Retinal pigment epithelial cell (primary cell): ENCODE results near the gene LILRB1.
"Not testable (repeated sequence)": the region's sequence is repeated elsewhere in the genome, so short reads cannot be mapped to it uniquely, and the experiment has no call there.

ENCODE experiments used
- DNase-seq: peaks from one replicate; pipeline ENCODE4 v3.0.0-alpha.2; 2010; ENCODE audit warnings: low read depth
- H3K4me3 ChIP-seq: 2 replicates; pipeline ENCODE4 v1.5.1; 2011; ENCODE audit warnings: mild to moderate bottlenecking, low read length, control low read depth, moderate library complexity
- TF ChIP-seq, protein P1 (sequence below): conservative IDR thresholded peaks from 2 replicates; pipeline ENCODE4 v1.5.1; 2011; ENCODE audit warnings: low read depth, low read length, control low read depth, inconsistent platforms

Gene LILRB1

DNA sequence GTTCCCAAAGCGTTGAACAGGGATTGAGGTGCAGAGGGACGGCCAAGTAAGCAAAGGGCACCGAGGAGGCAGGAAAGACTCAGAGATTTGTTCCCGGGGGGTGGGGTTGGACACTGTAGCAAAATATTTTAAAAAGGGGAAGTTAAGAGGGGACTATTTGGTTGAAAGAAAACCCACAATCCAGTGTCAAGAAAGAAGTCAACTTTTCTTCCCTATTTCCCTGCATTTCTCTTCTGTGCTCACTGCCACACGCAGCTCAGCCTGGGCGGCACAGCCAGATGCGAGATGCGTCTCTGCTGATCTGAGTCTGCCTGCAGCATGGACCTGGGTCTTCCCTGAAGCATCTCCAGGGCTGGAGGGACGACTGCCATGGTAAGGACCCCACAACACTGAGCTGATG, at the start of gene LILRB1:
LILRB1 (plus strand) TSS at position 223 of the 400 bp plus-strand sequence. CDS start 590 bp downstream, outside the sequence.
- not testable (repeated sequence) for H3K4me3 ChIP-seq, DNase-seq

DNA sequence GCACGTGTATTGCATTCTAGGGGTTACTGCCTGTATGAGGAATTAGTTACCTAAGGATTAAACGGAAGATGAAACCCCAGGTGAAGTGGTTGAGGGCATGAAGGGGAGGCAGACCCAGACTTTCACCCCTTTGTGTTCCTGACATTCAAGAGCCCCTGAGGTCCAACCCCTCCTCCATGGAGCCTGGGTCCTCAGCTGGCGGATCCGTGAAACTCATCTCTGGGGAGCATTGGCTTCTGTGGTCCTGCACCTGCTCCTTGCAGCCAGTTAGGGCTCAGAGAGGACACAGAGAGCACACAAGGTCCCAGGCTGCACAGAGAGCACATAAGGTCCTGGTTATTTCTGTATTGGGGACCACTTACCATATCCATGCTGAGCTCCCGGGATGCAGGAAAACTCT, 43.9 kb upstream of the LILRB1 start:
- H3K4me3 ChIP-seq: no peak overlapping the region
- TF ChIP-seq, protein P1, sequence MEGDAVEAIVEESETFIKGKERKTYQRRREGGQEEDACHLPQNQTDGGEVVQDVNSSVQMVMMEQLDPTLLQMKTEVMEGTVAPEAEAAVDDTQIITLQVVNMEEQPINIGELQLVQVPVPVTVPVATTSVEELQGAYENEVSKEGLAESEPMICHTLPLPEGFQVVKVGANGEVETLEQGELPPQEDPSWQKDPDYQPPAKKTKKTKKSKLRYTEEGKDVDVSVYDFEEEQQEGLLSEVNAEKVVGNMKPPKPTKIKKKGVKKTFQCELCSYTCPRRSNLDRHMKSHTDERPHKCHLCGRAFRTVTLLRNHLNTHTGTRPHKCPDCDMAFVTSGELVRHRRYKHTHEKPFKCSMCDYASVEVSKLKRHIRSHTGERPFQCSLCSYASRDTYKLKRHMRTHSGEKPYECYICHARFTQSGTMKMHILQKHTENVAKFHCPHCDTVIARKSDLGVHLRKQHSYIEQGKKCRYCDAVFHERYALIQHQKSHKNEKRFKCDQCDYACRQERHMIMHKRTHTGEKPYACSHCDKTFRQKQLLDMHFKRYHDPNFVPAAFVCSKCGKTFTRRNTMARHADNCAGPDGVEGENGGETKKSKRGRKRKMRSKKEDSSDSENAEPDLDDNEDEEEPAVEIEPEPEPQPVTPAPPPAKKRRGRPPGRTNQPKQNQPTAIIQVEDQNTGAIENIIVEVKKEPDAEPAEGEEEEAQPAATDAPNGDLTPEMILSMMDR: no peak
- DNase-seq: no peak

DNA sequence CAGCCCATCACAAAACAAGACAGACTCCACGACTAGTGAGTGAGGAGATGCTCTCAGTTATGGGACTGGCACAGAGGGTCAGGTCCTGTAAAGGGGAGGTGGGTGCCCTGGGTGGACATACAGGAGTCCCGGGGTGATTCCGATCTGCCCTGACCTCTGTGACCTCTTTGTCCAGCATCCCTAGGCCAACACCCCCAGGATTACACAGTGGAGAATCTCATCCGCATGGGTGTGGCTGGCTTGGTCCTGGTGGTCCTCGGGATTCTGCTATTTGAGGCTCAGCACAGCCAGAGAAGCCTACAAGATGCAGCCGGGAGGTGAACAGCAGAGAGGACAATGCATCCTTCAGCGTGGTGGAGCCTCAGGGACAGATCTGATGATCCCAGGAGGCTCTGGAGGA, 43.3 kb upstream of the LILRB1 start:
- no peak overlapping the region for H3K4me3 ChIP-seq
- TF ChIP-seq, protein P1: no peak
- DNase-seq: no peak

DNA sequence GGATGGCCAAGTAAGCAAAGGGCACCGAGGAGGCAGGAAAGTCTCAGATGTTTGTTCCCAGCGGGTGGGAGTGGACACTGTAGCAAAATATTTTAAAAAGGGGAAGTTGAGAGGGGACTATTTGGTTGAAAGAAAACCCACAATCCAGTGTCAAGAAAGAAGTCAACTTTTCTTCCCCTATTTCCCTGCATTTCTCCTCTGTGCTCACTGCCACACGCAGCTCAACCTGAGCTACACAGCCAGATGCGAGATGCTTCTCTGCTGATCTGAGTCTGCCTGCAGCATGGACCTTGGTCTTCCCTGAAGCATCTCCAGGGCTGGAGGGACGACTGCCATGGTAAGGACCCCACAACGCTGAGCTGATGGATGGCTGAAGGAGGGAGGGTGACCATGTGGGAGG, 36.8 kb upstream of the LILRB1 start, which contains the start of gene LILRA1:
LILRA1 (plus strand) TSS at position 188 of the 400 bp plus-strand sequence. CDS start 613 bp downstream, outside the sequence.
- H3K4me3 ChIP-seq: not testable (repeated sequence)

DNA sequence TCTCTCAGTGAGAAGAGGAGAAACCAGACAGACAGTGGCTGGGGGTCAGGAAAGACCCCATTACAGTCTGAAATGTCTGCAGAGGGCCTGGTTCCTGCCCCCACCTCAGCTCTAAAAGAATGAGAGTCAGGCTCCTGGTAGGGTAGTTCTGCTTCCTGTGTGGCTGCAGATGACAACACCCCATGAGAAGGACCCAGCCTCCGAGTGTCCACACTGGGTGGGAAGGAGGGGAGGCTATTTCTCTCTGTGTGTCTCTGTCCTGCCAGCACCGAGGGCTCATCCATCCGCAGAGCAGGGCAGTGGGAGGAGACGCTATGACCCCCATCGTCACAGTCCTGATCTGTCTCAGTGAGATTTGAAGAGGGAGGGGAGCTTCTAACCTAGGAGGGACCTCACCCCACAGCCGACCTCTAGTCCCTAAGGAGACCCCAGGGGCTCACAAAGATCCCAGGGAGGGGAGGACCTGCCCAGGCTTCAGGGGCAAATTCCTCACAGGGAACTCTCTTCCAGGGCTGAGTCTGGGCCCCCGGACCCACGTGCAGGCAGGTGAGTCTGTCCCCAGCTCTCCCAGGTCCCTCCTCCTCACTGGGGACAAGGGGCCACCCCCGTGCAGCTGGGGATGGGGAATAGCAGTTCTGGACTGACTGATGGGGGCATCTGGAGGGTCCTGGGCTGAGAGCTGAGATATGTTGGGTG, 36.2 kb upstream of the LILRB1 start:
- DNase-seq, H3K4me3 ChIP-seq: not testable (repeated sequence)

More for the DNA sequence above, 36.8 kb upstream of the LILRB1 start, which contains the start of gene LILRA1:
- not testable (repeated sequence) for DNase-seq

DNA sequence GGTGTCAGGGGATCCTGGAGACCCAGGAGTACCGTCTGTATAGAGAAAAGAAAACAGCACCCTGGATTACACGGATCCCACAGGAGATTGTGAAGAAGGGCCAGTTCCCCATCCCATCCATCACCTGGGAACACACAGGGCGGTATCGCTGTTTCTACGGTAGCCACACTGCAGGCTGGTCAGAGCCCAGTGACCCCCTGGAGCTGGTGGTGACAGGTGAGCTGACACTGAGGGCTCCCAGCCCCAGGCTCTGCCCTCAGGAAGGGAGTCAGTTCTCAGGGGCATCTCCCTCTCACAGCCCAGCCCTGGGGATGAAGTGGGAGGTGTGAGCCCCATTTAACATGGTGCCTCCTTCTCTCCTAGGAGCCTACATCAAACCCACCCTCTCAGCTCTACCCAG, 35.5 kb upstream of the LILRB1 start:
- TF ChIP-seq, protein P1: no peak
- no peak for DNase-seq
- H3K4me3 ChIP-seq: no peak overlapping the region

DNA sequence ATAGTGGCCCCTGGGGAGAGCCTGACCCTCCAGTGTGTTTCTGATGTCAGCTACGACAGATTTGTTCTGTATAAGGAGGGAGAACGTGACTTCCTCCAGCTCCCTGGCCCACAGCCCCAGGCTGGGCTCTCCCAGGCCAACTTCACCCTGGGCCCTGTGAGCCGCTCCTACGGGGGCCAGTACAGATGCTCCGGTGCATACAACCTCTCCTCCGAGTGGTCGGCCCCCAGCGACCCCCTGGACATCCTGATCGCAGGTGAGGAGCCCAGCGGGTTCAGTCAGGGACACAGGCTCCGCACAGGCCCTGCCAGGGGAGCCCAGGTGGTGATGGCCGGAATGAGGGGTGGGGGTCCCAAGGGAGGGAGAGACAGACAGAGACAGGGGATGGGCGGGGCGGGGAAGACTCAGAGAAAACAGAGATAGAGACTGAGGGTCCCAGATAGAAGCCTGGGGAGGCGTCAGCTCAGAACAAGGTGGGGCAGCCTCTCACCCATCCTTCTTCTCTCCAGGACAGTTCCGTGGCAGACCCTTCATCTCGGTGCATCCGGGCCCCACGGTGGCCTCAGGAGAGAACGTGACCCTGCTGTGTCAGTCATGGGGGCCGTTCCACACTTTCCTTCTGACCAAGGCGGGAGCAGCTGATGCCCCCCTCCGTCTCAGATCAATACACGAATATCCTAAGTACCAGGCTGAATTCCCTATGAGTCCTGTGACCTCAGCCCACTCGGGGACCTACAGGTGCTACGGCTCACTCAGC, 34.4 kb upstream of the LILRB1 start:
- DNase-seq, H3K4me3 ChIP-seq: not testable (repeated sequence)

DNA sequence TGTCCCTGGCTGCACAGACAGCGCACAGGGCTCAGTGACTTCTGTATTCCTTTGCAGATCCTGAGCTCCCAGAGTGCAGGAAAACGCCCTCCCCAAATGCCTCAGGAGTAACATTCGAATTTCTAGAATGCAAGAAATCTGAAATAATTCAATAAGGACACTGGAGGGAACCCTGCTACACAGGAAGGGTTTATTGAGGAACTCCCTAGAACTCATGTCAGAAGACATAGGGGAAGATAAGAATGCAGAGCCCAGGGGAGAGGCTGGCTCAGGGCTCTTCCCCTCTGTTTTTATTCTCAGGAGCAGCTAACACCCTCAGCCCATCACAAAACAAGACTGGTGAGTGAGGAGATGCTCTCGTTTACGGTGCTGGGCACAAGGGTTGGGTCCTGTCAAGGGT, 30.1 kb upstream of the LILRB1 start:
- TF ChIP-seq, protein P1: no peak
- no peak overlapping the region for H3K4me3 ChIP-seq
- no peak for DNase-seq

DNA sequence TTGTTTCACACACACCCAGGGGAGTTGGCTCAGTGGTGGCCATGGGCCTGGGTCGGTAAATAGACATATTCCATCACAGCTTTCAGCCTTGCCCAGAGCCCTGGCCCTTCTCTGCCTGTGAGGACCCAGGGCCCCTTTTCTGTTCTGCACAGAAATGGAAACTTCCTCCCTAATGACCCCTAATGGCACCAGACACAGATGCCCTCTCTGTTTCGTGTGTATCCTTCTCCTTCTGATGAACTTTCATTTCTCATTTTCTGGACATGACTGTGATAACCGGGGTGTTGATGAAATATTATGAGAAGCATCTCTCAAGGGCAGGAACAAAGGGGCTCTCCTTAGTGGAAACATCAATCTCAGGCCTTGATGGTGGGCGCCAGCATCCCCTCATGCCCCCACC, 24.1 kb upstream of the LILRB1 start:
- TF ChIP-seq, protein P1: no peak
- no peak overlapping the region for H3K4me3 ChIP-seq
- no peak for DNase-seq
